PFSK-1 (cell line): ENCODE measurements around the gene TJAP1.

ENCODE experiments used
- FOXP2 ChIP-seq: optimal IDR thresholded peaks from 2 replicates; pipeline ENCODE3; 2011; ENCODE audit warnings: borderline replicate concordance, control low read depth, inconsistent platforms; ENCODE audit not compliant: insufficient read depth; ENCODE audit errors: extremely low read length, extremely low read depth
- POLR2AphosphoS5 ChIP-seq: IDR thresholded peaks from 2 replicates; pipeline ENCODE4 v1.6.1; 2012; ENCODE audit warnings: low read depth, mild to moderate bottlenecking, control low read depth, low read length, moderate library complexity
- SIN3A ChIP-seq: IDR thresholded peaks from 2 replicates; pipeline ENCODE4 v1.6.1; 2012; ENCODE audit warnings: mild to moderate bottlenecking, low read length, moderate library complexity, borderline replicate concordance; ENCODE audit not compliant: insufficient read depth
- TAF1 ChIP-seq: IDR thresholded peaks from 2 replicates; pipeline ENCODE4 v1.6.1; 2012; ENCODE audit warnings: low read length, control low read depth, borderline replicate concordance; ENCODE audit not compliant: insufficient read depth

DNA sequence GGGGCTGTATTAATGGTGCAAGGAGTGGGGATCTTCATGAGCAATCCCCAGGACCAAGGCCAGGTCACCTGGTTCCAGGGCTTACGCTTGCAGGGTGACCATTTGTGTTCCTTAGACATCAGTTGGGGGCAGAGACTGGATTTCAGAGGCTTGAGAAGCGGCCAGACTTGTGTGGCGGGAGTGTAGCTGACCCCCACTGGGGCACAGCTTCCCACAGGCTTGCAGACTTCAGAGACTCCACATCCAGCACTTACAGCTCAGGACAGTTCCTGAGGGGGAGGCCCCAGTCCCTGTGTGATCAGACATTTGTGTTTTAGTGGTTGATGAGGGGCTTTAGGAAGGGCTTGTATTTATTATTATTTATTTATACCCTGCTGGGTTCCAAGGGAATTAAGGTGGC, 15.3 kb downstream of the TJAP1 start:
- TF ChIP-seq TAF1 (no peak), POLR2AphosphoS5 (no peak), SIN3A (no peak), FOXP2 (no peak)
